Neural progenitor cell (in vitro differentiated cells): ENCODE results near the gene CD58. TPM values are rescaled to one million over a fixed set of nuclear protein-coding genes. Genes with fewer than 3 reads are reported as not detected.

Experiments used
- DNase-seq: peaks from one replicate; pipeline ENCODE4 v3.0.0-alpha.2; 2016; ENCODE audit warnings: low spot score
- H2AFZ ChIP-seq: fragments of 200-600 bp; sonication (generic); replicated peaks from 2 replicates; pipeline ENCODE4 v1.6.1; 2016; ENCODE audit warnings: antibody characterized with exemption
- H3F3A ChIP-seq: fragments of 200-600 bp; sonication (generic); 2 replicates; pipeline ENCODE4 v1.6.1; 2016; ENCODE audit warnings: antibody characterized with exemption, low read depth
- H3K27ac ChIP-seq: fragments of 200-600 bp; sonication (generic); 2 replicates; pipeline ENCODE4 v1.5.1; 2016; ENCODE audit warnings: mild to moderate bottlenecking
- H3K27me3 ChIP-seq: fragments of 200-600 bp; sonication (generic); 2 replicates; pipeline ENCODE4 v1.6.1; 2016; ENCODE audit warnings: mild to moderate bottlenecking, moderate library complexity
- H3K36me3 ChIP-seq: fragments of 200-600 bp; sonication (generic); 2 replicates; pipeline ENCODE4 v1.5.1; 2016
- H3K4me1 ChIP-seq: fragments of 200-600 bp; sonication (generic); 2 replicates; pipeline ENCODE4 v1.6.1; 2016; ENCODE audit warnings: mixed run types
- H3K4me2 ChIP-seq: fragments of 200-600 bp; sonication (generic); 2 replicates; pipeline ENCODE4 v1.6.1; 2016
- H3K4me3 ChIP-seq: fragments of 200-600 bp; sonication (generic); 2 replicates; pipeline ENCODE4 v1.5.1; 2016
- H3K79me2 ChIP-seq: fragments of 200-600 bp; sonication (generic); 2 replicates; pipeline ENCODE4 v1.6.1; 2016; ENCODE audit warnings: low read depth
- H3K9ac ChIP-seq: fragments of 200-600 bp; sonication (generic); 2 replicates; pipeline ENCODE4 v1.6.1; 2016
- H3K9me3 ChIP-seq: fragments of 200-600 bp; sonication (generic); 2 replicates; pipeline ENCODE4 v1.5.1; 2016; ENCODE audit warnings: low read depth
- H4K20me1 ChIP-seq: fragments of 200-600 bp; sonication (generic); 2 replicates; pipeline ENCODE4 v1.6.1; 2016; ENCODE audit warnings: low read depth
- H3K27ac Mint-ChIP-seq: 3 replicates; pipeline ENCODE4 v1.8.0; 2021; ENCODE audit warnings: mixed read lengths
- H3K27me3 Mint-ChIP-seq: 2 replicates; pipeline ENCODE4 v1.8.0; 2022; ENCODE audit warnings: low read depth, mild to moderate bottlenecking, inconsistent platforms, moderate library complexity, mixed read lengths; ENCODE audit not compliant: insufficient read depth
- H3K36me3 Mint-ChIP-seq: 3 replicates; pipeline ENCODE4 v1.8.0; 2021; ENCODE audit warnings: mixed read lengths
- H3K4me1 Mint-ChIP-seq: 3 replicates; pipeline ENCODE4 v1.8.0; 2021; ENCODE audit warnings: mixed read lengths
- H3K4me3 Mint-ChIP-seq: 3 replicates; pipeline ENCODE4 v1.8.0; 2021; ENCODE audit warnings: mild to moderate bottlenecking, moderate library complexity, mixed read lengths
- H3K9me3 Mint-ChIP-seq: 3 replicates; pipeline ENCODE4 v1.8.0; 2020; ENCODE audit warnings: mixed read lengths
- EZH2 ChIP-seq: fragments of 200-600 bp; sonication (generic); IDR thresholded peaks from 2 replicates; pipeline ENCODE4 v1.6.1; 2017; ENCODE audit warnings: antibody characterized with exemption, mild to moderate bottlenecking, moderate library complexity
- EZH2phosphoT487 ChIP-seq: fragments of 200-600 bp; sonication (generic); IDR thresholded peaks from 2 replicates; pipeline ENCODE4 v1.6.1; 2017; ENCODE audit warnings: antibody characterized with exemption
- microRNA counts: library from miRNA; unstranded; fragments of <30 nt; microRNA quantifications from one replicate; lab custom pipeline; 2016
- microRNA-seq: library from miRNA; unstranded; fragments of <30 nt; microRNA quantifications from one replicate; pipeline ENCODE4, GENCODE V29; 2016
- small RNA-seq: library from RNA; depleted of rRNA; stranded (forward); fragments of <200 nt; gene quantifications from one replicate; pipeline ENCODE3, GENCODE V24; 2015
- total RNA-seq: library from RNA; depleted of rRNA; stranded (reverse); fragments of >200 nt; gene quantifications from 2 replicates; pipeline ENCODE4 v1.2.3, GENCODE V29; 2015; ENCODE audit warnings: low replicate concordance
- TF ChIP-seq, protein P1 (sequence below): fragments of 200-600 bp; sonication (generic); IDR thresholded peaks from 2 replicates; pipeline ENCODE4 v1.5.1; 2017; ENCODE audit warnings: antibody characterized with exemption, mild to moderate bottlenecking

Gene CD58
- total RNA-seq, 1 donor from 2014 or later = 14.6 TPM

DNA sequence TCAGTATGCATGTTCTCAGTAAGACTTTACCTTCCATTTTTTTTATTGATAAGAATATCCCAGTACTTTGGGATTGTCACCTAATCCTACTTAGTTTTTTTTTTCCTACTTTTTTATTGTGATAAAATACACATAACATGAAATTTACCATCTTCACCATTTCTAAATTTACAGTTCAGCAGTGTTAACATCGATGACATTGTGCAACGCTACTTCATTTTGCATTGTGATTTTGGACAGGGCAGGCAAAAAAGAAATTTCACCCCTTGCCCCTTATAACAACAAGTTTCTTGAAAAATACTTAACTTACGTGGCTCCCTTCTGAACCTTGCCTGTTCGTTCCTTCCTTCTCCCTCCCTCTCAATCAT, 105.4 kb downstream of the CD58 start:
- no peaks in the 10 kb centered on the region for H3K36me3 Mint-ChIP-seq
- H3K9me3 Mint-ChIP-seq = no peaks in the 10 kb centered on the region
- TF ChIP-seq EZH2 = no peak
- TF ChIP-seq, protein P1, sequence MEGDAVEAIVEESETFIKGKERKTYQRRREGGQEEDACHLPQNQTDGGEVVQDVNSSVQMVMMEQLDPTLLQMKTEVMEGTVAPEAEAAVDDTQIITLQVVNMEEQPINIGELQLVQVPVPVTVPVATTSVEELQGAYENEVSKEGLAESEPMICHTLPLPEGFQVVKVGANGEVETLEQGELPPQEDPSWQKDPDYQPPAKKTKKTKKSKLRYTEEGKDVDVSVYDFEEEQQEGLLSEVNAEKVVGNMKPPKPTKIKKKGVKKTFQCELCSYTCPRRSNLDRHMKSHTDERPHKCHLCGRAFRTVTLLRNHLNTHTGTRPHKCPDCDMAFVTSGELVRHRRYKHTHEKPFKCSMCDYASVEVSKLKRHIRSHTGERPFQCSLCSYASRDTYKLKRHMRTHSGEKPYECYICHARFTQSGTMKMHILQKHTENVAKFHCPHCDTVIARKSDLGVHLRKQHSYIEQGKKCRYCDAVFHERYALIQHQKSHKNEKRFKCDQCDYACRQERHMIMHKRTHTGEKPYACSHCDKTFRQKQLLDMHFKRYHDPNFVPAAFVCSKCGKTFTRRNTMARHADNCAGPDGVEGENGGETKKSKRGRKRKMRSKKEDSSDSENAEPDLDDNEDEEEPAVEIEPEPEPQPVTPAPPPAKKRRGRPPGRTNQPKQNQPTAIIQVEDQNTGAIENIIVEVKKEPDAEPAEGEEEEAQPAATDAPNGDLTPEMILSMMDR = no peak
- TF ChIP-seq EZH2phosphoT487 = no peak
- H3K4me2 ChIP-seq = no peak overlapping the region
- H3K4me1 ChIP-seq = no peaks in the 10 kb centered on the region
- H3K9me3 ChIP-seq = no peaks in the 10 kb centered on the region
- no peaks in the 10 kb centered on the region for H3K79me2 ChIP-seq
- H4K20me1 ChIP-seq = no peaks in the 10 kb centered on the region
- no peak overlapping the region for H3K4me3 Mint-ChIP-seq
- no peak overlapping the region for H3K4me3 ChIP-seq
- no peak overlapping the region for H3K27ac ChIP-seq
- no peak overlapping the region for H3K27ac Mint-ChIP-seq
- no peaks in the 10 kb centered on the region for H3F3A ChIP-seq
- peaks cover 2% of the 10 kb centered on the region for H3K27me3 Mint-ChIP-seq
- no peaks in the 10 kb centered on the region for H3K36me3 ChIP-seq
- H3K27me3 ChIP-seq = no peaks in the 10 kb centered on the region
- no peak for DNase-seq
- no peaks in the 10 kb centered on the region for H3K4me1 Mint-ChIP-seq
- H3K9ac ChIP-seq = no peak overlapping the region
- H2AFZ ChIP-seq = peak overlapping the region; percentile 46

MicroRNAs within 50 kb of the gene (microRNA counts, 767-probe panel; counts per million panel counts)
- microRNA hsa-miR-548ac (lab: Ali Mortazavi, UCI) = 460 counts per million, percentile 90 among the panel's probes with 10 or more counts

Small RNA genes within 50 kb of the gene (microRNA-seq; reads per million reads assigned to microRNA genes)
- not detected for gene MIR548AC

Small RNA genes within 50 kb of the gene (small RNA-seq; reads per million reads assigned to genes)
- gene MIR548AC = not detected

Other genes with a start within 250 kb of the CD58 start
- 61.5 and 92.5 TPM in 2 replicates for gene ATP1A1, start 197.8 kb downstream of the CD58 start, total RNA-seq
- 24.0 and 33.7 TPM in 2 replicates for gene IGSF3, start 96.7 kb upstream of the CD58 start, total RNA-seq
- 0.71 and 1.5 TPM in 2 replicates for gene CD2, start 183.4 kb upstream of the CD58 start, total RNA-seq